ENCODE results near the gene MTF1. TPM values are rescaled to one million over a fixed set of nuclear protein-coding genes. Genes with fewer than 3 reads are reported as not detected.

The MTF1 gene
- total RNA-seq, 1 donor, result 4.3 TPM

- no peaks in the 10 kb centered on the region for H3K27me3 ChIP-seq (ENCODE audit: insufficient read depth, low read length)
- H3K79me2 ChIP-seq (ENCODE audit: insufficient read depth, low read length), result peaks cover 62% of the 10 kb centered on the region
- peak overlapping the region; percentile 66 for H3K27ac ChIP-seq (ENCODE audit: low read depth, low read length)
- H2AFZ ChIP-seq (ENCODE audit: low read length), result no peak overlapping the region
- peaks cover 29% of the 10 kb centered on the region for H3K4me1 ChIP-seq (ENCODE audit: insufficient read depth, low read length)
- H3K4me3 ChIP-seq (ENCODE audit: insufficient read depth, low read length), result no peak overlapping the region
- peak overlapping the region; percentile 46 for H3K4me2 ChIP-seq (ENCODE audit: insufficient read depth, low read length)
- H3K36me3 ChIP-seq (ENCODE audit: insufficient read depth, low read length), result peaks cover 34% of the 10 kb centered on the region
- peaks cover 44% of the 10 kb centered on the region for H4K20me1 ChIP-seq (ENCODE audit: insufficient read depth, low read length)
- DNase-seq (ENCODE audit: insufficient read length, low spot score, missing footprints), result no peak
- TF ChIP-seq CTCF (IDR thresholded peaks at IDR 0.05; ENCODE audit: extremely low read depth, low read depth, low read length), result no peak
- H3K9me3 ChIP-seq (ENCODE audit: low read depth, low read length), result no peaks in the 10 kb centered on the region
Observed at GRCh38 chr1:37809942-37810341, 49.5 kb downstream of the MTF1 start.

DNA sequence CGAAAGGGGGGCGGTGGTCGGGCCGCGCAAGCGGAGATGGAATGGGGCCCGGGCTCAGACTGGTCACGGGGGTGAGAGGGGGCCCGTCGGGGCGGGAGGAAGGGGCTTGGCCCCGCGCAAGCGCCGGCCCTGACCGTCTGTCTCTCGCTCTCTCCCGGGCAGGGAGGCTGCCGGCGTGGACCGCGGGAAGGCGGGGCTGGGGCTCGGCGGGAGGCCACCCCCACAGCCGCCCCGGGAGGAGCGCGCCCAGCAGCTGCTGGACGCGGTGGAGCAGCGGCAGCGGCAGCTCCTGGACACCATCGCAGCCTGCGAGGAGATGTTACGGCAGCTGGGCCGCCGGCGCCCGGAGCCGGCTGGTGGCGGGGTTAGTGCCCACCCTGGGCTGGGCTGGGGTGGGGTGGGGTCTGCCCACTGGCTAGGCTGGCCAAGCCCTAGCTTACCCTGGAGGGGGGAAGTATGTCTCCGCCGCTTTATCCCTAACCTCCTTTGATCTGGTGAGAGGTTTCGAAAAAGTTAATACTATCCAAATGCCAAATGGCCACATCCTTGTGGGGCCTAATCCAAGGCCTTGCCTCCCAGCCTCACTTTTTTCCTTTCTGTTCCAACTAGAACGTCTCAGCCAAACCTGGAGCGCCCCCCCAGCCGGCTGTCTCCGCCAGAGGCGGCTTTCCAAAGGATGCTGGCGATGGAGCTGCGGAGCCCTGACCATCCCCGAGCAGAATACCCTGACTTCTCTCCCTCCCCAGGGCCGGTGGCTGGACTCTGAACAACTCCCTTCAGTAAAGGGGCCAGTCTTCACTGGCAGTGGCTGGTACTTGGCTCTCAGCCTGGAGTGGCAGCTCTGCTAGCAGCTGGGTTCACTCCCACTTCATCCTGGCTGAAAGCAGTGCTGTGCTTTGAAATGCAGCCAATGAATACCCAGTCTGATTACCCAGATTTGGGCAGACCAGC is 50.7 kb downstream of the MTF1 start:
- Histone ChIP-seq H3K9me3 (ENCODE audit: low read depth, low read length) (no peaks in the 10 kb centered on the region), H3K27ac (ENCODE audit: low read depth, low read length) (peak overlapping the region; percentile 66), H3K79me2 (ENCODE audit: insufficient read depth, low read length) (peaks cover 54% of the 10 kb centered on the region), H3K27me3 (ENCODE audit: insufficient read depth, low read length) (no peaks in the 10 kb centered on the region), H3K4me1 (ENCODE audit: insufficient read depth, low read length) (peaks cover 29% of the 10 kb centered on the region), H3K4me3 (ENCODE audit: insufficient read depth, low read length) (peak overlapping the region; percentile 92), H3K36me3 (ENCODE audit: insufficient read depth, low read length) (peaks cover 44% of the 10 kb centered on the region), H3K4me2 (ENCODE audit: insufficient read depth, low read length) (peak overlapping the region; percentile 67), H2AFZ (ENCODE audit: low read length) (peak overlapping the region; percentile 11), H4K20me1 (ENCODE audit: insufficient read depth, low read length) (peaks cover 48% of the 10 kb centered on the region)
- peak; percentile 6 for TF ChIP-seq CTCF (IDR thresholded peaks at IDR 0.05; ENCODE audit: extremely low read depth, low read depth, low read length)
- peak; percentile 100 for DNase-seq (ENCODE audit: insufficient read length, low spot score, missing footprints)

GRCh38 chr1:37807555-37808368 is 51.6 kb downstream of the MTF1 start, which contains the start of the genes C1orf122 and YRDC:
TSS of gene C1orf122 (plus strand) at chr1:37807790. CDS start at chr1:37808405, 615 bp downstream.
TSS of gene YRDC (minus strand) at chr1:37808208. CDS start at chr1:37808180, 28 bp downstream.
- Histone ChIP-seq H3K4me1 (ENCODE audit: insufficient read depth, low read length) (peaks cover 29% of the 10 kb centered on the region), H3K4me3 (ENCODE audit: insufficient read depth, low read length) (peak within 1 kb of the TSS; percentile 92), H3K36me3 (ENCODE audit: insufficient read depth, low read length) (peaks cover 53% of the 10 kb centered on the region), H2AFZ (ENCODE audit: low read length) (peak within 1 kb of the TSS; percentile 64), H4K20me1 (ENCODE audit: insufficient read depth, low read length) (peaks cover 48% of the 10 kb centered on the region), H3K4me2 (ENCODE audit: insufficient read depth, low read length) (peak within 1 kb of the TSS; percentile 89), H3K27ac (ENCODE audit: low read depth, low read length) (peak within 1 kb of the TSS; percentile 66), H3K9me3 (ENCODE audit: low read depth, low read length) (no peaks in the 10 kb centered on the region), H3K79me2 (ENCODE audit: insufficient read depth, low read length) (peaks cover 47% of the 10 kb centered on the region), H3K27me3 (ENCODE audit: insufficient read depth, low read length) (no peaks in the 10 kb centered on the region)
- DNase-seq (ENCODE audit: insufficient read length, low spot score, missing footprints), result peak; percentile 100
- no peak for TF ChIP-seq CTCF (IDR thresholded peaks at IDR 0.05; ENCODE audit: extremely low read depth, low read depth, low read length)
